ENCODE results near the gene FRMD1. TPM values are rescaled to one million over a fixed set of nuclear protein-coding genes. Genes with fewer than 3 reads are reported as not detected.

The FRMD1 gene
- total and polyA plus RNA-seq, 2 experiments from 2014 or later, result 0.07 TPM; not detected in 1

- TF ChIP-seq EZH2 (IDR thresholded peaks at IDR 0.05; ENCODE audit: borderline replicate concordance), result no peak
- TF ChIP-seq EZH2phosphoT487 (IDR thresholded peaks at IDR 0.05; ENCODE audit: low read depth, severe bottlenecking, unreplicated experiment), result no peak
- no peak for TF ChIP-seq CTCF (IDR thresholded peaks at IDR 0.05; ENCODE audit: poor library complexity)
- no peaks in the 10 kb centered on the region for H3K27me3 ChIP-seq
- no peak overlapping the region for H3K4me2 ChIP-seq
- DNase-seq (ENCODE audit: low spot score), result no peak
- no peak overlapping the region for H3K27ac ChIP-seq
- no peaks in the 10 kb centered on the region for H3K9me2 ChIP-seq (replicated peaks; ENCODE audit: insufficient read depth)
- WGBS (ENCODE audit: low lambda C conversion rate, missing lambda C conversion rate), result 92% methylated on average over 14 of the region's 14 CpGs
- H3K36me3 ChIP-seq (replicated peaks; ENCODE audit: insufficient read depth, low read depth), result no peaks in the 10 kb centered on the region
- H3K4me1 ChIP-seq (ENCODE audit: insufficient read depth), result no peaks in the 10 kb centered on the region
- no peak overlapping the region for H2AFZ ChIP-seq
- H4K20me1 ChIP-seq (ENCODE audit: insufficient read depth, poor library complexity, severe bottlenecking), result no peaks in the 10 kb centered on the region
- no peaks in the 10 kb centered on the region for H3K9me3 ChIP-seq (ENCODE audit: low read depth)
- no peak overlapping the region for H3K4me3 ChIP-seq
- H3K79me2 ChIP-seq, result no peaks in the 10 kb centered on the region
These were observed 43.0 kb upstream of the FRMD1 start for GRCh38 chr6:168122011-168122410.

GRCh38 chr6:168121303-168121665 is 42.3 kb upstream of the FRMD1 start:
- 87% methylated on average over 8 of the region's 8 CpGs for WGBS (ENCODE audit: low lambda C conversion rate, missing lambda C conversion rate)
- Histone ChIP-seq H4K20me1 (ENCODE audit: insufficient read depth, poor library complexity, severe bottlenecking) (no peaks in the 10 kb centered on the region), H3K4me3 (no peak overlapping the region), H3K27me3 (no peaks in the 10 kb centered on the region), H3K27ac (no peak overlapping the region), H3K9me3 (ENCODE audit: low read depth) (no peaks in the 10 kb centered on the region), H3K4me1 (ENCODE audit: insufficient read depth) (no peaks in the 10 kb centered on the region), H3K9me2 (replicated peaks; ENCODE audit: insufficient read depth) (no peaks in the 10 kb centered on the region), H2AFZ (no peak overlapping the region), H3K4me2 (no peak overlapping the region), H3K79me2 (no peaks in the 10 kb centered on the region), H3K36me3 (replicated peaks; ENCODE audit: insufficient read depth, low read depth) (no peaks in the 10 kb centered on the region)
- no peak for DNase-seq (ENCODE audit: low spot score)
- no peak for TF ChIP-seq EZH2 (IDR thresholded peaks at IDR 0.05; ENCODE audit: borderline replicate concordance)
- TF ChIP-seq CTCF (IDR thresholded peaks at IDR 0.05; ENCODE audit: poor library complexity), result no peak
- TF ChIP-seq EZH2phosphoT487 (IDR thresholded peaks at IDR 0.05; ENCODE audit: low read depth, severe bottlenecking, unreplicated experiment), result no peak

GRCh38 chr6:168120390-168121302 is 41.6 kb upstream of the FRMD1 start:
- Histone ChIP-seq H3K27me3 (no peaks in the 10 kb centered on the region), H3K4me2 (no peak overlapping the region), H3K9me3 (ENCODE audit: low read depth) (no peaks in the 10 kb centered on the region), H3K27ac (no peak overlapping the region), H3K4me1 (ENCODE audit: insufficient read depth) (no peaks in the 10 kb centered on the region), H2AFZ (no peak overlapping the region), H4K20me1 (ENCODE audit: insufficient read depth, poor library complexity, severe bottlenecking) (no peaks in the 10 kb centered on the region), H3K9me2 (replicated peaks; ENCODE audit: insufficient read depth) (no peaks in the 10 kb centered on the region), H3K79me2 (no peaks in the 10 kb centered on the region), H3K36me3 (replicated peaks; ENCODE audit: insufficient read depth, low read depth) (no peaks in the 10 kb centered on the region), H3K4me3 (no peak overlapping the region)
- 88% methylated on average over 15 of the region's 15 CpGs for WGBS (ENCODE audit: low lambda C conversion rate, missing lambda C conversion rate)
- DNase-seq (ENCODE audit: low spot score), result no peak
- TF ChIP-seq EZH2phosphoT487 (IDR thresholded peaks at IDR 0.05; ENCODE audit: low read depth, severe bottlenecking, unreplicated experiment), result no peak
- no peak for TF ChIP-seq EZH2 (IDR thresholded peaks at IDR 0.05; ENCODE audit: borderline replicate concordance)
- TF ChIP-seq CTCF (IDR thresholded peaks at IDR 0.05; ENCODE audit: poor library complexity), result no peak

Measured in hepatocyte (in vitro differentiated cells).